HG03442 (cell line): Measurements from ENCODE around the gene INPP4B.

Experiments used
- ATAC-seq: cut with Tn5 transposase; IDR thresholded peaks from one replicate; pipeline ENCODE4 v1.9.1; 2021; ENCODE audit warnings: mild to moderate bottlenecking, moderate library complexity; ENCODE audit not compliant: unreplicated experiment

INPP4B gene

GRCh38 chr4:142322996-142323395 is 523.1 kb downstream of the INPP4B start:
- no peak for ATAC-seq

DNA sequence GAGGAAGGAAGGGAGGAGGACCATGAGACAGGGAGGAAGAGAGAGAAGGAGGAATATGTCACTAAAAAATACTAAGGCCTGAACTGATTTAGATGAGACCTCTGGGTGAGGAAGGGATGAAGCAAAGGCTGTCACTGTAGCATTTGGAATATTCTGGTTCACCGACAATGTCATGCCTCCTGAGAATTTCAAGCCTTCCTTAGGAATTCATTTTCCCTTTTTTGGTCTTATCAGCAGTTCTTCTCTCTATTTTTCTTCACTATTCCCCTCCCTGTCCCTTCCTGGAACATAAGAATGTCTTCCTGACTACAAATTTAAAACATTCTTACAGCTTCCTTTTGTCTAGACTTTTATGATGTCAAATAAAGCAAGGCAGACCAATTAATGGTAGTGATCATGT is 527.8 kb downstream of the INPP4B start:
- ATAC-seq = no peak

- ATAC-seq = no peak
These were observed 529.2 kb downstream of the INPP4B start for GRCh38 chr4:142316913-142317312.

GRCh38 chr4:142316025-142316424 is 530.1 kb downstream of the INPP4B start:
- ATAC-seq = no peak

DNA sequence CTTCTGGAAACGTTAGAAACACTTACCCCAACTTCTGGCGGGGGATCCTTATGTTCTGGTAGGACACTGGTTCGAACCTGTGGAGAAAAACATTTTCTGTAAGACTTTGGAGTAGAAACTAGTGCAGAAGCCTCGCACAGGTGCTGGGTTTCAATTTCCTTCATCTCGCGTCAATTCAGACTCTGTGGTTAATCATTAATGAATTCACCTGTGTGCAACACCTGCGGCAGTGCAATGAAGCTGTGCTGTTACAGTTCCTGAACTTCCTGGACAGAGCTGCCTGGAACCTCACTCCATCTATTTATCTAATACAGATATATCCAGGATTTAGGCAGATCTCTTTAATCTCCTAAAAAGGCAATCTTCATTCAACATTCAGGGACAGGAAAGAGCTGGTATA is 531.4 kb downstream of the INPP4B start:
- no peak for ATAC-seq

- ATAC-seq = no peak
These were observed 531.9 kb downstream of the INPP4B start for GRCh38 chr4:142314247-142314646.

DNA sequence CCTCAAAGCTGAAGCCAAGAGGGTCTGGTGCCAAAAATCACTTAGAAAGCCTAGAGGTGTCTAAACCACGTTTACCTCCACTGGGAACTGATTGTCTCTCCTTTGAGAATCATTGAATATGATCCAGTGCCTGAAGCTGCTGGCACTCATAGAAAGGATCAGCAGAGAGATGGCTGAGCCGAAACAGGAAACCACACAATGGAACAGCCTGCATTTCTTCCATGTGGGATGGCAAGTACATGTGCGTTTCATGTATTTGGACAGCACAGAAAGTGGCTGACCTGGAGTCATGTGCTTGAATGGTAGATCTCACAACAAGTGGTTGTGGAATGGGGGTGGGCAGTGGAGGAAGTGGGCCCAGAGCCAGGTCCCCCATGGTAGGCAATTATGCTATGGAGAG is 533.7 kb downstream of the INPP4B start:
- no peak for ATAC-seq

GRCh38 chr4:142311916-142312315 is 534.2 kb downstream of the INPP4B start:
- ATAC-seq = no peak

DNA sequence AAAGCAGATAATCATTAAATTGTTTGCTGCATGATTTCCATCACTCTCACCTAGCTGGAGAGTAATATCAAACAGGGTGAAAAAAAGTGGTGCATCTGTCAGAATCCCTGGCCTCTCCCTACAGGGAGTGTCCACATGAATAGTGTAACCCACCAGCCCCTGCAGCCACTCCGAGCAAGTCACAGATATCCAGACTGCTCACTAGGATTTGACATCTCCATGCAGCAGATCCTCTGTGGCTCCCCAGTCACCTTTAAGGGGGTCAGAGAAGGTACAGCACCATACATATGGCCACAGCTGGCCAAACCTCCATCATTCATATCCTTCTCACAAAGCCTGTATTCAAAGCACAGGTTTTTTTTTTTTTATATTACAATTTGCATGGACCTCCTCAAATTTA is 536.3 kb downstream of the INPP4B start:
- no peak for ATAC-seq

DNA sequence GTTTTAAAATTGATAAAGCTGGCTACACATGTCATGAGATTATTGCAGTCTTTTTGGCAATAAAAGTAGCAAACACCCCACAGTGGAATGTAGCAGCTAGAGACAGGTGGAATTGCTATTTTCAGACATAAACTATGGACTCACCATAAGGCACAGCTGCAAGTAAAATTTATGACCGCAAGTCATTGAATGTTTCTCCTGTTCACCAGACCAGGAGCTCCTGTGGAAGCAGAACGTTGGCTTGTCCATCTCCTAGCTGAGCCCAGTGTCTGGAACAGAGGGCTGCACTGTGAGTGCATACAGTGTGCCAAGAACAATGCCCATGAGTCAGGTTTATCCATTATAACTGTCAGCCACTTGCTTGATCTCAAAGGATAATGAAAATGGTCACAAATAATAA is 538.2 kb downstream of the INPP4B start:
- ATAC-seq = no peak

- ATAC-seq = no peak
These were observed 548.8 kb downstream of the INPP4B start for GRCh38 chr4:142297313-142297712.

DNA sequence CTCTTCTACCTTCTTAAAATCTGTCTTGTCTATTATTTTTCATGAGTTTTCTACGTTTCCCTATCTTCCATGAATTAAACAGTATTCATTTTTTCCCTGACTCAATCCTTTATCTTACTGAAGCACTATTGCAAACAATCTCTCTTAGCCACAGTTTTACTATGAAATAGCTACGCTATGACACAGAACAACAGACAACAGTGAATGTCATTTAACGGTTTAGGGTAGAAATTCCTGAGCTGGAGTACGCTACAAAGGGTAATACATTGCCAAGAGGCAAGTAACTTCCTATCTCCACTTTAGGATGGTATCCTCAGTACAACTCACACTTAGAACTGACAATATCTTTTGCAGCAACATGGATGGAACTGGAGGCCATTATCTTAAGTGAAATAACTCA is 552.6 kb downstream of the INPP4B start:
- no peak for ATAC-seq

DNA sequence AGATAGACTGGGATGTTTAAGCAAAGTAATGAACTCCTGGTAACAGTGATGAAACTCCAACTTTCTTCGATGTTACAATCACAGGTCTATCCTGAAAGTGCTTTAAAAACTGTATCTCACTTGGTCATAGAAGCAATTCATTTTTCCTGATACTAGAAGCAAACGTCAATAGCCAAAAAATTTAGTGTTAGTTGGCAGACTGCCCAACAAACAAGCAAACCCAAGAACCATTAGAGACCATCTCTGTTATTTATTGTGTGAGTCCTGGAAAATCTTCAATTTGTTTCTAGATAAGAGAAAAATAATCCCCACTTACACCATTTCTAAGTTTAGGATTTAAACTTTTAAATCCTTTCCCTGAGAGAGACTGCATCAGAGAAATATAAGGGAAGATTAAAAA is 553.9 kb downstream of the INPP4B start:
- ATAC-seq = no peak

- no peak for ATAC-seq
These were observed 554.6 kb downstream of the INPP4B start for GRCh38 chr4:142291299-142292050.

DNA sequence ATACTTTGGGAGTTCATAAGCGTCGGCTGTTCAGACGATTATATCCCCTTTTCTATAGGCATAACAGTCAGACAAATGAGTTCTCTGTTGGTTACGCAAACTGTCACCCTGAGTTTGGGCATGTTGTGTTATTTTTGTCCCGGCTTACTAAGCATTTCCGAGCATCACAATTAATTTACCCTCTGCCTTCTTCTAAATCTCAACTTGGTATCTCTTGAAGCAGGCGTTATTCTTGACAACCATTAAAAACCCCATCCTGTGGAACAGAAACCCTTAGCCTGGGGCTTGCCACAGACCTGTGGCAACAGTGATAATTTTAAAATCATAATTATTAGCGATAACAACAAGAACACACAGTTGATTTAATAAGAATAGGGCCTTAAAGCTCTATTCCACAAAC is 558.7 kb downstream of the INPP4B start:
- no peak for ATAC-seq

DNA sequence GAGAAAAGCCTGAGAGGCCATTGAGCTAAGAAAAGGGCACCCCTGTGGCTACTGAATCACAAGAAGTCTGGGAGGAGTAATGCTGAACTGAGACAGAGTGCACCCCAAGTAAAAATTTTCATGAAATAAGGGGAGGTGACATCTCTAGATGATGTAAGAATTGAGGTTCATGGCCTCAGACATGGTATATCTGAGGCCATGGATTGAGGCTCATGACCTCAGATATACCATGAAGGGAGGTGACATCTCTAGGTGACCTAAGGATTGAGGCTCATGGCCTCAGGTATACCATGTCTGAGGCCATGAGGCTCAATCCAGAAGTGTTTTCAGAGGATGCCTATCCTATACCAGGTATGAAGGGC is 560.9 kb downstream of the INPP4B start:
- no peak for ATAC-seq

DNA sequence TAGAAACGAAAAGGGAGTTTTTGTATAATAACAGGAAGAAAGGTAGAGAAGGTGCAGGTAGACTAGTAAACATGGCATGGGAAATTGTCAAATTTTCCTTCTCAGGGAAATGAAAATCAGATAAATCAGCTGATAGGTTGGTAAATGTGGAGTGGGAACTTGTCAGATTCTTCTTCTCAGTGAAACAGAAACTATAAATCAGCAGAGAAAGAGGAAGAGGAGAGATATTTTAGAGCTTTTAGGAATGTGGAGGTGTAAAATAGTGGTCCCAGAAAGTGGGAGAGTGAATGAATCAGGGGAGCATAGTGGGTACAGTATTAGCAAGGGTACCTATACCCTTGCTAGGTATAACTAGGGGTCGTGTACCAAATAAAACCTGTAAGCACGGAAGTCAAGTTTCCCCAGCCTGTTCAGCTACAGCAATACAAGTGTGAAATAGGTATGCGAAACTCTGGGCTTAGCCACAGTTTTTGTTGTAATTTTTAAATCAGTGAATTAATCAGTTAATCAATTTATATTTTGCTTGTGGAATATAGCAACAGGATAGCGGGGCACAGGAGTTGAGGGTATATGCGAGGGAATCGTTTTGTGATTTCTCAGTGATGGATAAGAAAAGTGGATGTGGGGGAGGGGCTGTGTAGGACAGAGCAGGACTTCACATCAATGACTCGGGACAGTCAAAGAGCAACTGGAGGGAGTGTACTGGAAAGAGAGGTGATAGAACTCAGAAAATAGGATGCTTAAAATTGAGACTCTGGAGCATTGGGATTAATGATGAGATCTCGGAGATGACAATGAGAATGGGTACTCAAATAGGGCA is 561.5 kb downstream of the INPP4B start:
- ATAC-seq = no peak

- no peak for ATAC-seq
These were observed 563.1 kb downstream of the INPP4B start for GRCh38 chr4:142282870-142283431.

DNA sequence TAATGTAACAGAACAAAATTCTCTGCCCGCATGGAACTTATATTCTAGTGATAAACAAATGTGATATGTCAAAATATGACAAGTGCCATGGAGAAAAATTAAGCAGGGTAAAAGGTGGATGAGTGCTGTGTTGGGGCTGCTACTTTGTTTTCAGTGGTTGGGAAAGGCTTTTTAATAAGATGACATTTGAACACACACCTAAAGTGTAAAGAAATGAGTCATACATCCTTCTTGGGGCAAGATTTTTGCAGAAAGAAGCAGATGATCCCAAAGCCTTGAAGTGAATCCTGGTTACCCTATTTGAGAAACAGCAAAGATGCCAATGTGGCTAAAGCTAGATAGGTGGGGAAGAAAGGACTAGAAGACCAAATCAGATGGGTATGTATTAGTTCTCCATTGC is 564.1 kb downstream of the INPP4B start:
- no peak for ATAC-seq

DNA sequence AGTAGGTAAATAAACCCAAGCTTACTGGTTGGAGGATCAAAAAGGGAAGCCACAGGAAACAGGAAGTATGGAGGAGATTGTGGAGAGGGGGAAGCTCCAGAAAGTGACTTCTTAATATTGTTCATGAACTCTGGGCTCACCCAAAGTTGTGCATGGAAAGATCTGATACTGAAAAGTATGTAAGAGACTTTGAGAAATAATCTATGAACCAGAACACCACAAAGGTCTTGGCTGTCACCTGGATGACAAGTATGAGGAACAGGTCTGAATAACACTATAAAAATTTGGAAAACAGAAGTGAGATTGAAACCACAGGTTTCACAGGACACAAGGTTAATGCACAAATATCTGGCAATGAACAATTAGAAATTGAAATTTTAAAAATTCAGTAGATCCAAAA is 567.4 kb downstream of the INPP4B start:
- ATAC-seq = no peak

- no peak for ATAC-seq
These were observed 567.9 kb downstream of the INPP4B start for GRCh38 chr4:142278171-142278570.

DNA sequence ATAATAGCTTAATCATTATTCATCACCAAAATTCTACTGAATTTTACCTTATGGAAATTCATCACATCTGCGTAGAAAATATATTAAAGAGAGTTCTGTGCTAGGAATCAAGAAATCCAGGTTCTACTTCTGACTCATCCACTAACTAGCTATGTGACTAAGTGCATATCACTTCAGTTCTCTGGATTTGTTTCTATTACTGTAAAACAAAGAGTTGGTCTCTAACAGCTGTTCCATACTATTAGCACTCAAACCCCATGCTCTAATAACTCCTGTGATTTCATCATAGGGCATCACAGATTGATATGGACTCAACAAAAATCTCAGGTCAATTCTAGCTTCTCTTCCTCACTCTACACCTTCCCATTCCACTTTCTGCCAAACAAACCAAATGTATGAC is 572.0 kb downstream of the INPP4B start:
- no peak for ATAC-seq
